GM12874 (cell line): ENCODE results near the gene TMEM205.
A peak's percentile ranks its signal among the peaks of the same experiment; 100 is the strongest.

Experiments used
- CTCF ChIP-seq: IDR thresholded peaks from 2 replicates; pipeline ENCODE4 v1.5.1; 2011; ENCODE audit warnings: low read depth, mild to moderate bottlenecking, control low read depth, low read length, moderate library complexity; ENCODE audit not compliant: insufficient read depth

The TMEM205 gene

GRCh38 chr19:11382898-11383705, 37.0 kb upstream of the TMEM205 start:
- TF ChIP-seq CTCF, result peak; percentile 83

GRCh38 chr19:11380653-11381537, 34.8 kb upstream of the TMEM205 start:
- TF ChIP-seq CTCF, result peak; percentile 89

- TF ChIP-seq CTCF, result no peak
Measured at GRCh38 chr19:11379857-11380350, 33.8 kb upstream of the TMEM205 start.

DNA sequence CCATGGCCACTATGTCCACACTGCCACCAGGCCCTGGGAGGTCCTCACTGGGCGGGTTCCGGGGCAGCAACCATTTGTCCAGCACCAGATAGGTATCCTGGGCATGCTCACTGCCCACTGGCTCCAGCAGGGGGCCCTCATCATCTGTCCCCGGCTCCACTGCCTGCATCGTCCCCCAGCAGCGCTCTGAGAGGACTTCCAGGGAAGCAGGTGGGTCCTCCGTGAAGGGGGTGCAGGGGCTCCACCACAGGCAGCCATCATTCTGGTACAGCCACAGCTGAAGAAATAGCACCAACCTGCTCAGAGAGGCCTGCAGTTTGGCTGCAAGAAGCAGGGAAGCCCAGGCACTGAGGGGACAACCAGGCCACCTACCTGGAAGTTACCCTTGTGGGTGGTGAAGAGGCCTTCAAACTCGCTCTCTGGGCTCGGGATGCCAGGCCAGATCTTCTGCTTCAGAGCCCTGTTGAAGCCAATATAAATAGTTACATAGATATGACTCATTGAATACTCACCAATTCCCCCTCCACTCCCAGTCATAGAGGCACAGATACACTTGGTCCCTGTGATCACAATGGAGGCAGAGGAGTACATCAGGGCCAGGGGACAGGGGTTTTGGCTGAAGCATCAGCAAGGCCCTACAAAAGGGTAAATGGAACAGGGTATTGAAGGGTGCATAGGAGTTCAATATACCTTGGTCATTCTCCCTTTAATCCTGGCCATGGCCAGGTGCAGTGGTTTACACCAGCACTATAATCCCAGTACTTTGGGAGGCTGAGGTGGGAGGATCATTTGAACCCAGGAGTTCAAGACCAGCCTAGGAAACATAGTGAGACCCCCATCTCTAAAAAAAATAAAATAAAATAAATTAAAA, 32.5 kb upstream of the TMEM205 start:
- TF ChIP-seq CTCF, result peak; percentile 72

GRCh38 chr19:11377756-11378155, 31.7 kb upstream of the TMEM205 start:
- TF ChIP-seq CTCF, result no peak

GRCh38 chr19:11377237-11377636, 31.2 kb upstream of the TMEM205 start:
- no peak for TF ChIP-seq CTCF
